HG03039 (cell line): Measurements from ENCODE around the gene RPS18.
"Not testable (repeated sequence)": the region's sequence is repeated elsewhere in the genome, so short reads cannot be mapped to it uniquely, and the experiment has no call there.

Source experiments
- ATAC-seq: cut with Tn5 transposase; IDR thresholded peaks from one replicate; pipeline ENCODE4 v1.9.1; 2021; ENCODE audit warnings: mild to moderate bottlenecking, moderate library complexity; ENCODE audit not compliant: unreplicated experiment

Gene RPS18

GRCh38 chr6:33271468-33272274, at the start of gene RPS18, which contains the start of gene VPS52:
RPS18 (plus strand) TSS chr6:33272075; CDS start chr6:33272120, 45 bp downstream.
VPS52 (minus strand) TSS chr6:33271876; CDS start chr6:33271675, 201 bp downstream.
- ATAC-seq: peak; percentile 70

- ATAC-seq: not testable (repeated sequence)
Observed at GRCh38 chr6:33226503-33227120, 45.3 kb upstream of the RPS18 start.

DNA sequence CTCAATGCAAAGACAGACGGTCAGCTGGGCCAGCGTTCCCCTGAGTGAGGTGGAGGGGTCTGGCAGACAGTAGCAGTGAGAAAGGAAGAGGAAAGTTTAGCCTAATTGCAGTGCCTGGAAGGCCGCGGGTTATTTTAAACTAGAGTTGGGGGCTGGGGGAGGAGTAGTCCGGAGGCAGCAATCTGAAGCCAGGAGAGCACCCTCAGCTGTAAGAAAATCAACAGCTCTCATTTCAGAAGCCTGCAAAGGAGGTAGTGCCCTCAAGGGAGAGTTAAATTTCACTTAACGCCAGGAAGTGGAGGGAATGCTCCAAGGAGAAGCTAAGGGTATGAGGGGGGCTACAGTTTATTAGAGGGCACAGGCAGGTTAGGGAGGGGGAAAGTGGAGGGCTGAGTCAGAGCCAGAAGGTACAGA, 36.6 kb upstream of the RPS18 start:
- ATAC-seq: no peak

- no peak for ATAC-seq
Observed at GRCh38 chr6:33236328-33236727, 35.5 kb upstream of the RPS18 start.

DNA sequence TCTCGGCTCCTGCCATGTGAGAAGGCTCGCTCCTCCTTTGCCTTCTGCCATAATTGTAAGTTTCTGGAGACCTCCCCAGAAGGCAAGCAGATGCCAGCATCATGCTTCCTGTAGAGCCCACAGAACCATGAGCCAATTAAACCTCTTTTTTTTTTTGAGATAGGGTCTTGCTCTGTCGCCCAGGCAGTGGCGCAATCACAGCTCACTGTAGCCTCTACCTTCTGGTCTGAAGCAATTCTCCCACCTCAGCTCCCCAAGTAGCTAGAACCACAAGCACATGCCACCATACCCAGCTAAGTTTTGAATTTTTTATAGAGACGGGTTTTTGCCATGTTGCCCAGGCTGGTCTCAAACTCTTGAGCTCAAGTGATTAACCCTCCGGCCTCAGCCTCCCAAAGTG, 35.0 kb upstream of the RPS18 start:
- ATAC-seq: no peak

DNA sequence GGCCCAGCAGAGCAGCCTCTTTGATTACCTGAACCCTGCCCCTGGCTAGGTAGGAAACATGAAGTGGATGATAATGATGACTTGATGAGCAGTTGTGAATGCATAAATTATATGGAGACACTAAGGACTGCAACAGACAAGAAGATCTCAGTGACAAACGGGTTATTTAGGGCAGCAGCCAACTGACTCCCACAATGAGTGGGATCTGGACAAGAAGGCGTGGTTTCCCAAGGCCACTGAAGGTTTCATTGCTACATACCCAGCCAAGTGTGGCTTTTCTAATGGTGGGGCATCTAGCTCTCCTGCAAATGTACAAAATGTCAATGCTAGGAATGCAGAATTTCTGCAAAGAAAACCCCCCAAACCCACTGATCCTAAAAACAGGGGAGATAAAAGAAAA, 34.1 kb upstream of the RPS18 start:
- no peak for ATAC-seq

DNA sequence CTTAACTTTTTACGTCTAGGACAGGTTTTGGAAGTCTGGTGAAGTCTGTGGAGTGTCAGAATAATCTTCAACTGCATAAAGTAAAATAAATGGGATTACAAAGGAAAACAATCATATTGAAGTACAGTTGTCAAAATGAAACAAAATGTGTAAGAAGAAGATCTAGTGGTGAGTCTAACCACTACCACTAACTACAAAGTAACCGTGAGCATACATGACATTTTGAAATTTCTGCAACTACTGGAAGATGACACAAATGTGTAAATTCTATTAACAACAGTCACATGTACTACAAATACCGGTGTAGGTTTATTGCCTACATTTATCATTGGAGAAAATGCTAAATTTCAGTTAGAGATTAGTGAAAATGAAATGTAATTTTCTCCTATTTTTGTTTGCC, 29.9 kb upstream of the RPS18 start:
- no peak for ATAC-seq

- no peak for ATAC-seq
Observed at GRCh38 chr6:33243476-33243875, 28.4 kb upstream of the RPS18 start.

- ATAC-seq: peak; percentile 37
Observed at GRCh38 chr6:33247977-33248642, 23.8 kb upstream of the RPS18 start.

- peak; percentile 2 for ATAC-seq
Observed at GRCh38 chr6:33248643-33248931, 23.3 kb upstream of the RPS18 start.

DNA sequence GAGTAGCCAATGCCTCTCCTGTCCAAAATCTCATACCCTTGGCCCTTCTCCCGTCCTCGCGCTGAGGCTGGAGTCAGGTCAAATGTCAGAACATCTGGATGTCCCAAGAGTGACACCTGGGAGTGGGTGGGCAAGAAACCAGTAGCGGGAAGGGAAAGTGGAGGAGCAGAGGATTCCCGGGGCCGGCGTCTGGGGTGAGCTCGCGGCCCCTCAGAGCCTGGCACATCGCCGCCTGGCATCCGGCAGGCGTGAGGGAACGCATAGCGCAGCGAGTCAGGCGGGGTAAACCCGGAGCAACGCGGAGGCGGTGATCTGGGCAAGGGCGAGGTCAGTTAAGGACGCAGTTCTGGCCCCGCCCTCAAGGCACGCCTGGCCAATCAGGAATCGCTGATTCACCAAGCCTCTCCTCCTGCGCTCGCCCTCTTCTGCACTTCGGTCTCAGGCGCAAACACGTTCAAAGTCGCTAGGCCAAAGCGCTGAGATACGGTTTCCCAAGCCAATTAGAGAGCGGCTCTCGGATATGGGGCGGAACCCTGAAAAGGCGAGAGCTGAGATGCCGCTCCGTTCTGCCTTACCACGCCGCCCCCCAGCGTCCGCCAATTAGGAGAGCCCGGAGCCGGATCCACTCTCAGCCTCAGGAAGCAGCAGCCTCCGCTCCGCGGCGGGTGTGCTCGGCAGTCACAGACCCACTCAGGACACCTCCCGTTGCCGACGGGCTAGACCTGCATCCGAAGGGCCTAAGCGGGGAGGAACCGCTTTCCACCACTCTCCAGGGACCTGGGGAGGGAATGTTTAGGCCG, 22.7 kb upstream of the RPS18 start:
- ATAC-seq: peak; percentile 85

DNA sequence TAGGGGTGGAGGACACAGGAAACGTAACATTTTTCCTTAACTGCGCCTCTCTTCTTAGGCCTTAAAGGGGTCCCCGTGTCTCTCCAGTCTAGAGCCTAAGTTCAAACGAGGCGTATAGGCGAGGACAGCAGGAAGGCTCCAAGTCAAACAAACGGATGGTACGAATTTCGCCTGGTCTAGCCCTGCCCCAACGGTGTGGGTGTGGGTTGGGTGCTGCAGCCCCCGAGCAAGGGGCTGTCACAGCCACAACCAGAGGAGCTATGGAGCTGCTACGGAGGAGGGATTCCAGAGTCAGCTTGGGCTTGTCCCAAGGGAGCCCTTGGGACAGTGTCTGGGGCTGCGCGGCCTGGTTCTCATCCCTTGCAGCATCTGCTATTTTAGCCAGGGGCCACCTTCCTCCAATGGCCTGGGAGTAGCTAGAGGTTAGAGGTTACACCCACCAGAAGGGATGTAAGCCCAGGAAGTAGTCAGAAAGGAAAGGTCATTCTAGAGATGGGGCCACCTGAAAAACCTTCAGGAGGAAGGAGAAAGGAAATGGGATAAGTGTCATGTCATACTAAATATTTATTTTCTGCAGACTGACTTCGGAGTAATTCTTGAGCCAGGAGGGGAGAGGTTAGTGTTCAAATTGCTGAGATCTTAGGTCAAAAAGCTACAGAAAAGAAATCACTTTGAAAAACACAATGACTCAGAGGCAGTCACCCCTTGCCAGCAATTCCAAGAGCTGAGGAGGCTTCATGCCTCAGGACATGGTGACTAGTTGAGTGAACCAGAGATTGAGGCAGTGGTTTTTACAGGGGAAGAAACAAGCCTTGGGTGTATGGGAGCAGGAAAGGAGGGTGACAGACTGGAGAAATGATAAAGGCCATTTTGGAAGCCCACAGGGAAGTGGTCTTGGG, 21.9 kb upstream of the RPS18 start:
- no peak for ATAC-seq

DNA sequence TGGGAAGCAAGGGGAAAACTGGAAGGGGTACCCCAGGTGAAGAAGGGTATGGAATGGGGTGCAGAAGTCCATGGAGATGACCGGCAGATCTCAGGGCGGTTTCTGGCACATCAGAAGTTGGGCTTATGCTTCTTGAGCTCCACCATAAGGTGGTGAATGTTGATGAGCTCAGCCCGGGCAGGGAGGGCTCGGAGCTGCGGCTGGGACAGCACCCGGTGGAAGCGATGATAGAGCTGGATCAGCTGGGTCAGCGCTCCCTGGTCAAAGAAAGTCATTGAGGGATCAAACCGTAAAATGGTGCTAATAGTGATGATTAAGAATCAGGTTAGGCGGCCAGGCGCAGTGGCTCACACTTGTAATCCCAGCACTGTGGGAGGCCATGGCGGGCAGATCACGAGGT, 21.1 kb upstream of the RPS18 start:
- no peak for ATAC-seq

GRCh38 chr6:33251395-33252012, 20.4 kb upstream of the RPS18 start:
- no peak for ATAC-seq

DNA sequence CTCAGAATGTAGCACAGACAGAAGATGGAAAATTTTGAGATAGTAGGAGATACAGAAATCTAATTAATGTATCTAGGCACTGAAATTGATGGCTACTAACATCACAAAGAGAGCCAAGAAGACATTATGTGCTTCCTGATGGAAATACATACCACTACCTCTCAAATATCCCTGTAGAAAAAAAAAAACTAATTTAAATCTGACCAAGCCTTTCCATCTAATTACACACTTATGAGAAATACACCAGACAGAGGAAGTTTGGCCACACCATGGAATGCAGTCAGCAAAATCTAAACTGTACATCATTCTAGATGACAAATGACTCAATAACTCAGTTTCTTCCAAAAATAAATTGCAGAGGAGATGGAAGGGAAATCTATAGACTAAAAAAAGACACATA, 19.1 kb upstream of the RPS18 start:
- no peak for ATAC-seq

GRCh38 chr6:33254591-33254990, 17.3 kb upstream of the RPS18 start:
- ATAC-seq: no peak

DNA sequence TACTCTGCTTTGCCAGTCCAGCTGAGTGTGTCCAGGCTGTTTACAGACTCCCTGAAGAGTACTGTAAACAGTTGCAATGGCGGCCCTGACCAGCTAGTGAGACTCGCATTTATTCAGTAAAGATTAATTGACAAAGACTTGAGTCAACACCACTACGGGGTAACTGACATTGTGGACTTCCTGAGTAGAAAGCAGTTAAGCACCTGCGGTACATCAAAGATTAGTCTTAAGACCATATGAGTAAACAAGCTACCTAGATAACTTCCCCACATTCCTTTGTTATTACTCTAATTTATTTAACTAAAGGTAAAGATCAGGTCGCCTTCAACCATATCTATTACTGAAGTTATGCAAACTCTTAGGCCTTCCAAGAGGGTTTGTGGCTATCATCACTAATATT, 12.8 kb upstream of the RPS18 start:
- ATAC-seq: no peak

- not testable (repeated sequence) for ATAC-seq
Observed at GRCh38 chr6:33262490-33262889, 9.4 kb upstream of the RPS18 start.

DNA sequence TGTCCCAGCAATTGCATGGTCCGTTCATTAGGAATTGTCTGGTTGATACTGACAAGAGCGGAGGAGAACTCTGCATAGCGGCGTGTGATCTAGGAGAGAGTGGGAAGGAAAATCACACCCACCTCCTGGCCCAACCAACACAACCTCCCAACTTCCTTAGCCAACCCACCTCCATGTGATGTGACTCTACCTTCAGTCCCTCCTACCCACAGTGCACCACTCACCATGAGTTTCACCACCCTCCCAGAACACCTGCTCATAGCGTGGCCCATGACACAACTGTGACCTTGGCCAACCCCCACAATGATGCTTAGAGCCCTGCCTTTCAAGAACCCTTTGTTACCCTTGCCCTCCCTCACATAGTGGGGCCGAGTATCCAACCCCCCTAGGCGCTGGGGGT, 7.9 kb upstream of the RPS18 start:
- no peak for ATAC-seq

GRCh38 chr6:33271117-33271467, 783 bp upstream of the RPS18 start:
- ATAC-seq: no peak
